ENCODE measurements around the gene CNOT2. TPM values are rescaled to one million over a fixed set of nuclear protein-coding genes. Genes with fewer than 3 reads are reported as not detected.

Gene CNOT2
- total and polyA plus RNA-seq, 2 donors (not counting 1 experiment from before 2014, with no cell fraction given): 65.0 to 120 TPM

DNA sequence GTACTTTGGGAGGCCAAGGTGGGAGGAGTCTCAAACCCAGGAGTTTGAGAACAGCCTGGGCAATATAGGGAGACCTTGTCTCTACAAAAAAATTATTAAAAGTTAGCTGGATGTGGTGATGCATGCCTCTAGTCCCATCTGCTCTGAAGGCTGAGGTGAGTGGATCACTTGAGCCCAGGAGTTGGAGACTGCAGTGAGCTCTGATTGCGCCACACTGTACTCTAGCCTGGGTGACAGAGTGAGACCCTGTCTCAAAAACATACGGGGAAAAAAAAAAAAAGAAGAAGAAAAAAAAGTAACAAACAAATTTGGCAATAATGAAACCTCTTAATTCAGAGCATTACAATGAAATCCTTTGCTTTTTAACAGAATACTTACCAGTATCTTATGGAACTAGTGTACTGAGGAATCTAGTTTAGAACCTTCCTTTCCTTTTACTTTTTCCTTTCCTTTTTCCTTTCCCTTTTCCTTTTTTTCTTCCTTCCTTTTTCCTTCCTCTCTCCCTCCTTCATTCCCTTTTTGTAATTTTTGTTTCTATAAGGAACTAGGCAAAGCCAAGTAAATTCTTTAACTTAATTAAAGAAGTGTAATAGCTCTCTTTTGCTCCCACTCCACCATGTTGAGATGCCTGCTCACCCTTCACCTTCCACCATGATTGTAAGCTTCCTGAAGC, 12.2 kb upstream of the CNOT2 start:
- TF ChIP-seq EZH2 (IDR thresholded peaks at IDR 0.05; ENCODE audit: borderline replicate concordance, insufficient read depth, low read depth, low read length, poor library complexity, severe bottlenecking): no peak
- TF ChIP-seq, protein P1, sequence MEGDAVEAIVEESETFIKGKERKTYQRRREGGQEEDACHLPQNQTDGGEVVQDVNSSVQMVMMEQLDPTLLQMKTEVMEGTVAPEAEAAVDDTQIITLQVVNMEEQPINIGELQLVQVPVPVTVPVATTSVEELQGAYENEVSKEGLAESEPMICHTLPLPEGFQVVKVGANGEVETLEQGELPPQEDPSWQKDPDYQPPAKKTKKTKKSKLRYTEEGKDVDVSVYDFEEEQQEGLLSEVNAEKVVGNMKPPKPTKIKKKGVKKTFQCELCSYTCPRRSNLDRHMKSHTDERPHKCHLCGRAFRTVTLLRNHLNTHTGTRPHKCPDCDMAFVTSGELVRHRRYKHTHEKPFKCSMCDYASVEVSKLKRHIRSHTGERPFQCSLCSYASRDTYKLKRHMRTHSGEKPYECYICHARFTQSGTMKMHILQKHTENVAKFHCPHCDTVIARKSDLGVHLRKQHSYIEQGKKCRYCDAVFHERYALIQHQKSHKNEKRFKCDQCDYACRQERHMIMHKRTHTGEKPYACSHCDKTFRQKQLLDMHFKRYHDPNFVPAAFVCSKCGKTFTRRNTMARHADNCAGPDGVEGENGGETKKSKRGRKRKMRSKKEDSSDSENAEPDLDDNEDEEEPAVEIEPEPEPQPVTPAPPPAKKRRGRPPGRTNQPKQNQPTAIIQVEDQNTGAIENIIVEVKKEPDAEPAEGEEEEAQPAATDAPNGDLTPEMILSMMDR (IDR thresholded peaks at IDR 0.05): no peak

DNA sequence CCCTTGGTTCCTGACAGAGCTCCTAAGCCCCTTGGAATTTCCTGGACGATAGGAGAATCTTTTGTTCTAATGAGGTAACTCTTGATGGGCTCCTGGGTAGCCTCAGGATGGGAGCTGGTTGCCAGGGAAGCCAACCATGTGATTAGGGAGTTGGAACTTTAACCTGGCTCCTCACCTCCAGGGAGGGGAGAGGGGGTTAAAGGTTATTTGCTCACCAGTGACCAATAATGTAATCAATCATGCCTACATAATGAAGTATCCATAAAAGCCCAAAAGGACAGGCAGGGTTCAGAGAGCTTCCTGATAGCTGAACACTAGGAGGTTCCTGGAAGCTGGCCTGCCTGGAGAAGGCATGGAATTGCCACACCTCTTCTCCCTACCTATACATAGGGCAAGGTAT, 6.2 kb upstream of the CNOT2 start:
- no peaks in the 10 kb centered on the region for H3K9me3 Mint-ChIP-seq (ENCODE audit: insufficient read depth)
- H3K9ac ChIP-seq (ENCODE audit: low read length): no peak overlapping the region
- no peak overlapping the region for H3K4me2 ChIP-seq (replicated peaks; ENCODE audit: low read depth, low read length, poor library complexity, severe bottlenecking)
- H3K27ac ChIP-seq (ENCODE audit: low read length in 2 of 2): no peak overlapping the region
- H3K27me3 Mint-ChIP-seq: no peaks in the 10 kb centered on the region
- peaks cover 23% of the 10 kb centered on the region for H3K79me2 ChIP-seq (ENCODE audit: control insufficient read depth, insufficient read depth, low read length)
- ATAC-seq (ENCODE audit: low read depth): no peak
- intact Hi-C loops (cut with micrococcal nuclease): no loop called here
- ChIA-PET CTCF (no interaction called here), POLR2A (no interaction called here)
- 80% methylated on average over 1 of the region's 1 CpG for WGBS (ENCODE audit: insufficient coverage)
- no peak for DNase-seq
- H3K27me3 ChIP-seq (replicated peaks in 1 of 4; ENCODE audit: control extremely low read depth in 1 of 4, control insufficient read depth in 3 of 4, insufficient read depth in 4 of 4, low read length in 3 of 4): no peaks in the 10 kb centered on the region
- H3K27ac Mint-ChIP-seq: no peak overlapping the region
- H4K20me1 ChIP-seq (ENCODE audit: control insufficient read depth, insufficient read depth, low read length, poor library complexity, severe bottlenecking): peaks cover 10% of the 10 kb centered on the region
- TF ChIP-seq, protein P1 (IDR thresholded peaks at IDR 0.05): no peak
- no peak for TF ChIP-seq EZH2 (IDR thresholded peaks at IDR 0.05; ENCODE audit: borderline replicate concordance, insufficient read depth, low read depth, low read length, poor library complexity, severe bottlenecking)
- no peak overlapping the region for H3K4me3 ChIP-seq (ENCODE audit: control extremely low read depth in 1 of 5, extremely low read depth in 1 of 5, insufficient read depth in 1 of 5, low read depth in 2 of 5, low read length in 4 of 5)
- H3K4me1 ChIP-seq (ENCODE audit: control insufficient read depth in 2 of 2, insufficient read depth in 2 of 2, low read length in 2 of 2): peaks cover 0 to 13% of the 10 kb centered on the region in 2 donors
- H3K36me3 ChIP-seq (replicated peaks in 1 of 2; ENCODE audit: control extremely low read depth in 1 of 2, control insufficient read depth in 1 of 2, extremely low read depth in 1 of 2, insufficient read depth in 2 of 2, low read length in 1 of 2): peaks cover 0 to 28% of the 10 kb centered on the region in 2 experiments
- no peak overlapping the region for H2AFZ ChIP-seq (ENCODE audit: insufficient read depth, low read depth, low read length, poor library complexity, severe bottlenecking)
- H3K4me1 Mint-ChIP-seq: peaks cover 17% of the 10 kb centered on the region
- no peaks in the 10 kb centered on the region for H3K9me3 ChIP-seq (ENCODE audit: control extremely low read depth in 1 of 3, control insufficient read depth in 2 of 3, insufficient read depth in 1 of 3, low read length in 2 of 3)
- H3K4me3 Mint-ChIP-seq: no peak overlapping the region

More for the DNA sequence above, 12.2 kb upstream of the CNOT2 start:
- Histone ChIP-seq H4K20me1 (ENCODE audit: control insufficient read depth, insufficient read depth, low read length, poor library complexity, severe bottlenecking) (no peaks in the 10 kb centered on the region), H3K4me3 (ENCODE audit: control extremely low read depth in 1 of 5, extremely low read depth in 1 of 5, insufficient read depth in 1 of 5, low read depth in 2 of 5, low read length in 4 of 5) (no peak overlapping the region), H3K9me3 (ENCODE audit: control extremely low read depth in 1 of 3, control insufficient read depth in 2 of 3, insufficient read depth in 1 of 3, low read length in 2 of 3) (no peaks in the 10 kb centered on the region), H3K36me3 (replicated peaks in 1 of 2; ENCODE audit: control extremely low read depth in 1 of 2, control insufficient read depth in 1 of 2, extremely low read depth in 1 of 2, insufficient read depth in 2 of 2, low read length in 1 of 2) (no peaks in the 10 kb centered on the region), H2AFZ (ENCODE audit: insufficient read depth, low read depth, low read length, poor library complexity, severe bottlenecking) (no peak overlapping the region), H3K27ac (ENCODE audit: low read length in 2 of 2) (no peak overlapping the region), H3K4me2 (replicated peaks; ENCODE audit: low read depth, low read length, poor library complexity, severe bottlenecking) (no peak overlapping the region), H3K79me2 (ENCODE audit: control insufficient read depth, insufficient read depth, low read length) (no peaks in the 10 kb centered on the region), H3K4me1 (ENCODE audit: control insufficient read depth in 2 of 2, insufficient read depth in 2 of 2, low read length in 2 of 2) (no peaks in the 10 kb centered on the region), H3K9ac (ENCODE audit: low read length) (no peak overlapping the region), H3K27me3 (replicated peaks in 1 of 4; ENCODE audit: control extremely low read depth in 1 of 4, control insufficient read depth in 3 of 4, insufficient read depth in 4 of 4, low read length in 3 of 4) (no peaks in the 10 kb centered on the region)
- ATAC-seq (ENCODE audit: low read depth) (no peak), DNase-seq (no peak)
- Mint-ChIP-seq H3K4me1 (no peaks in the 10 kb centered on the region), H3K27me3 (no peaks in the 10 kb centered on the region), H3K4me3 (no peak overlapping the region), H3K9me3 (ENCODE audit: insufficient read depth) (no peaks in the 10 kb centered on the region), H3K27ac (no peak overlapping the region)
- intact Hi-C loops (cut with micrococcal nuclease): no loop called here
- ChIA-PET POLR2A (no interaction called here), CTCF (no interaction called here)
- WGBS (ENCODE audit: insufficient coverage): no CpG with 5 or more reads among the region's 2 CpGs

Data from B cell (primary cell).